GM12878 (cell line): ENCODE results near the gene DMD.

Experiments used
- BACH1 ChIP-seq: fragments of 450-650 bp; IDR thresholded peaks from 2 replicates; pipeline ENCODE4 v1.6.1; 2017; ENCODE audit warnings: mild to moderate bottlenecking, borderline replicate concordance
- HDAC2 ChIP-seq: fragments of 200-600 bp; sonication (generic); IDR thresholded peaks from 2 replicates; pipeline ENCODE4 v1.6.1; 2017
- NFYB ChIP-seq: IDR thresholded peaks from 2 replicates; pipeline ENCODE4 v1.6.1; 2011; ENCODE audit warnings: low read depth, mild to moderate bottlenecking, low read length, improper control_type of control experiment, moderate library complexity; ENCODE audit not compliant: insufficient read depth
- POLR2A ChIP-seq: IDR thresholded peaks from 2 replicates; pipeline ENCODE4 v1.6.1; 2011; ENCODE audit warnings: low read depth, mild to moderate bottlenecking, low read length
- RCOR1 ChIP-seq: conservative IDR thresholded peaks from 2 replicates; pipeline ENCODE4 v1.6.1; 2012; ENCODE audit warnings: low read depth, low read length, improper control_type of control experiment
- USF1 ChIP-seq: IDR thresholded peaks from 2 replicates; pipeline ENCODE4 v1.6.1; 2011; ENCODE audit warnings: borderline replicate concordance, low read depth, mild to moderate bottlenecking, moderate library complexity, mixed read lengths, low read length; ENCODE audit not compliant: insufficient read depth; ENCODE audit errors: extremely low read length
- ZNF384 ChIP-seq: IDR thresholded peaks from 2 replicates; pipeline ENCODE4 v1.6.1; 2012; ENCODE audit warnings: low read depth, mild to moderate bottlenecking, low read length, improper control_type of control experiment, borderline replicate concordance
- ZZZ3 ChIP-seq: IDR thresholded peaks from 2 replicates; pipeline ENCODE4 v1.6.1; 2011; ENCODE audit warnings: low read depth; ENCODE audit not compliant: control insufficient read depth, insufficient read length
- TF ChIP-seq, protein P1 (sequence below): IDR thresholded peaks from 2 replicates; pipeline ENCODE4 v1.6.1; 2012; ENCODE audit warnings: low read depth, low read length, improper control_type of control experiment
- TF ChIP-seq, protein P2 (sequence below), 3 experiments: IDR thresholded peaks in 2 of 3; conservative IDR thresholded peaks in 1 of 3; 2 replicates each; pipeline ENCODE4 v1.5.1; 2011; ENCODE audit warnings: low read depth in 3 of 3, low read length in 3 of 3, mild to moderate bottlenecking in 3 of 3, control low read depth in 2 of 3, moderate library complexity in 2 of 3, inconsistent platforms in 1 of 3, mixed read lengths in 1 of 3; ENCODE audit not compliant: control insufficient read depth in 2 of 3, insufficient read depth in 1 of 3; ENCODE audit errors: extremely low read depth in 1 of 3

GRCh38 chrX:31334997-31335396, 1876.4 kb downstream of the DMD start:
- TF ChIP-seq, protein P1, sequence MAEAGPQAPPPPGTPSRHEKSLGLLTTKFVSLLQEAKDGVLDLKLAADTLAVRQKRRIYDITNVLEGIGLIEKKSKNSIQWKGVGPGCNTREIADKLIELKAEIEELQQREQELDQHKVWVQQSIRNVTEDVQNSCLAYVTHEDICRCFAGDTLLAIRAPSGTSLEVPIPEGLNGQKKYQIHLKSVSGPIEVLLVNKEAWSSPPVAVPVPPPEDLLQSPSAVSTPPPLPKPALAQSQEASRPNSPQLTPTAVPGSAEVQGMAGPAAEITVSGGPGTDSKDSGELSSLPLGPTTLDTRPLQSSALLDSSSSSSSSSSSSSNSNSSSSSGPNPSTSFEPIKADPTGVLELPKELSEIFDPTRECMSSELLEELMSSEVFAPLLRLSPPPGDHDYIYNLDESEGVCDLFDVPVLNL, result no peak
- TF ChIP-seq ZNF384, result no peak
- TF ChIP-seq HDAC2, result no peak
- no peak for TF ChIP-seq RCOR1
- TF ChIP-seq, protein P2, sequence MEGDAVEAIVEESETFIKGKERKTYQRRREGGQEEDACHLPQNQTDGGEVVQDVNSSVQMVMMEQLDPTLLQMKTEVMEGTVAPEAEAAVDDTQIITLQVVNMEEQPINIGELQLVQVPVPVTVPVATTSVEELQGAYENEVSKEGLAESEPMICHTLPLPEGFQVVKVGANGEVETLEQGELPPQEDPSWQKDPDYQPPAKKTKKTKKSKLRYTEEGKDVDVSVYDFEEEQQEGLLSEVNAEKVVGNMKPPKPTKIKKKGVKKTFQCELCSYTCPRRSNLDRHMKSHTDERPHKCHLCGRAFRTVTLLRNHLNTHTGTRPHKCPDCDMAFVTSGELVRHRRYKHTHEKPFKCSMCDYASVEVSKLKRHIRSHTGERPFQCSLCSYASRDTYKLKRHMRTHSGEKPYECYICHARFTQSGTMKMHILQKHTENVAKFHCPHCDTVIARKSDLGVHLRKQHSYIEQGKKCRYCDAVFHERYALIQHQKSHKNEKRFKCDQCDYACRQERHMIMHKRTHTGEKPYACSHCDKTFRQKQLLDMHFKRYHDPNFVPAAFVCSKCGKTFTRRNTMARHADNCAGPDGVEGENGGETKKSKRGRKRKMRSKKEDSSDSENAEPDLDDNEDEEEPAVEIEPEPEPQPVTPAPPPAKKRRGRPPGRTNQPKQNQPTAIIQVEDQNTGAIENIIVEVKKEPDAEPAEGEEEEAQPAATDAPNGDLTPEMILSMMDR (IDR thresholded peaks at IDR 0.05 in 2 of 3, conservative IDR thresholded peaks at IDR 0.05 in 1 of 3; ENCODE audit: control insufficient read depth in 2 of 3, extremely low read depth in 1 of 3, insufficient read depth in 1 of 3, low read depth in 3 of 3, low read length in 3 of 3), result no peak
- TF ChIP-seq BACH1, result no peak
- TF ChIP-seq USF1, result no peak
- no peak for TF ChIP-seq POLR2A
- TF ChIP-seq NFYB, result no peak
- TF ChIP-seq ZZZ3, result no peak
